SW 1271 (cell line): ENCODE measurements around the gene PBX1.

ENCODE experiments used
- DNase-seq, 2 experiments: peaks; one replicate each; lab custom pipeline; 2025; lab: John Stamatoyannopoulos, UW

Gene PBX1

DNA sequence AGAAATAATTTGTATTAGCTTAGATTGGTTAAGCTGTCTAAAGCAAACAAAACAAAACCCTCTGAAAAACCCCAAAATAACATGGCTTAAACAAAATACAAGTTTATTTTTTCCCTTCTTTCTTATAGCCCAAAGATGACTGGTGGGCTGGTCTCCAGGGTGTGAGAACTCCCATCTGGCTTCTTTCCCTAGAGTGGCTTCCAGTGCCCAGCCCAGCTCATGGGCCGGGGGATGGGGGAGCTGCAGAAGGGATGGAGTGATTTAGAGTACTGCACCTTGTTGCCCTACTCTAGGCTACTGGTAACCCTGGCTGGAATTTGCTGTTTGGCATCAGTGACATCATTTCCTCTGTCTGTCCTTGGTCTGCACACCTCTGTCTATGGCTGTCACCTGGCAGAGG is 223.0 kb downstream of the PBX1 start:
- DNase-seq, result no peak

DNA sequence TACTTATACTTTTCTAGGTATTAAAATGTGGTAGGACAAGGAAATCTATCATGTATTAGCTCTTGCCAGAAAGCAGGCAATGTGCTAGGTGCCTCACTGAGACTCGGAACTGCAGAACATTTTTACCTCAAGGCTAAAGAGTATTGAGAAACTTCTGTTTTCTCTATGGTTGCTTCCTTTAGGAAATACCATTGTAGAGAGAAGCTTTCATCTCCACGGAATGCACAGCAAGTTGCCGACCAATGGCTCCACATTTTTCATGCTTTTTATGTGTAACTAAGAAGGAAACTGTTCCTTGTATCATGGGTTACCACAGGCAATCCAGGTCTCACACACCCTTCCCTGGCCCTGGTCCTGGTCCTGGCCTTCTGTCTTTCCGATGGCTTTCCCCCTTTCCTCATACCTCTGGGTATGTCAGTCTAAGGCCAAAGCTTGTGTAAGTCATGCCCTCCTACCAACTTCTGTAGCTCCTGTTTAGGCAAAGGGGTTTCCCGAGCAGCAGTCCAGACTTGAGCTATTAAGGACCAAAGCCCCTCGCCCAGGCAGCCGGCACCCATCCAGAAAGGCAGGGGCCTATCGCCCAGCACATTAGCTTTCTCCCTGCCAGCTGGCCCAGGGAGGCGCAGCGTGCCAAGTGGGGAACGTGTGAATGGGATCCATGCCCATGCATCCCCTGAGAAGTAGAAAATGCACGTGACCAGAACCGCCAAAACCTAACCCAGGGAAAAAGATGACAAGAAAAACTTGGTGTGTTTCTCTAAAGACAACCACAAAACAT is 225.0 kb downstream of the PBX1 start:
- DNase-seq, result no peak

DNA sequence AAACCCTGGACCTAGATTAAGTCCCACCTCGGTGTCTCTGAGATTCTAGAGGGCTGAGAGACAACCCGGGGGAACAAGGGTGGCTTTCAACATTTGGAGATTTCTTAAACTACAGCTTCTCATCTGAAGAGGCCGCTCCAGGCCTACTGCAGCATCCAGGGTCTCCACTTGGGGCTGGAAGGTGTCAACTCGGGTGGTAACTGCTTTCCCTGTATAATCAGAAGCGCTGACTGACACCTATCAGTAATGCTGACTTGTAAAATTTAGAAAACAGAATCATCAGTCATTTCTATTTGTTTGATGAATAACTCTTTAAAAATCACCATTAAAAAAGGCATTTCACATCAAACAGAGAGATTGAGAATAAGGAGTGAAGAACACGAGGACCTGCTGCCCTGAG is 226.0 kb downstream of the PBX1 start:
- DNase-seq, result no peak

- no peak for DNase-seq
Measured at GRCh38 chr1:164785841-164786534, 227.0 kb downstream of the PBX1 start.

GRCh38 chr1:164786980-164787833 is 228.2 kb downstream of the PBX1 start:
- DNase-seq, result peak; percentile 1 to 32

DNA sequence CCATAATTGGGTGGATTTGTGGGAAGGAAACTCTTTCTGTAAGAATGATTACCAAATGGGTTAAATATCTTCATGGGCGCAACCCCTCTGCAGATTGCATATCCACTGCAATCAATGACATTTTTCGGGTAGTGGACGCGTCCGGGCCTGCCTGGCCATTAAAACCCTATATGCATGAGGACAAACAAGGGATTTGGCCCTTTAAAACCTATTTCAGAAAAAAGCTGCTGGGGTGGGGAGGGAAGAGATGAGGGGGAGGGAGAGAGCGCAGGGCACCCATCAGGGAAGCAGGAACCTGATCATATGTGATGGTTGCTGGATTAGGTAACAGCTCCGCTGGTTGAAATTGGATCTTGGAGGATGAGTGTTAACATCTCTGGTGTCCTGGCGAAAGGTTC is 228.8 kb downstream of the PBX1 start:
- DNase-seq, result no peak

- no peak for DNase-seq
Measured at GRCh38 chr1:164790081-164790480, 231.1 kb downstream of the PBX1 start.

GRCh38 chr1:164792410-164793004 is 233.5 kb downstream of the PBX1 start:
- no peak for DNase-seq

GRCh38 chr1:164794356-164794755 is 235.4 kb downstream of the PBX1 start:
- DNase-seq, result no peak

DNA sequence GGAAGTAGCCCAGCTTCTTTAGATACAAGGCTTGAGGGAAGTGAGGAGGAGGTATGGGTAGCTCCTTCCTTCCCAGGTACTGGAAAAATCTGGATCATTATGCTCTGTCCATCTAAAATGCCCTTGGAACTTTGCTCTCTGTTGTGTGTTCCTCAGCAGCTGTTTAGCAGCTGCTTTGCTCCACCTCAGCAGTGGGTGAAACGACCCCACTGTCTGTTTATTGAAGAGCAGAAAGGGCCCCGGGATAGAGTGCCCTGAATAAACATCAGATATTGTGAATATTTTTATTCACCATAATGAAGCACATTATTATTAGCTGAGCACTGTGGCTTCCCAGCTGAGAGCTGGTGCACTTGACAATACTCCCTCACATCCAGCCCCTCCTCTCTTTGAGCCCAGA is 237.9 kb downstream of the PBX1 start:
- DNase-seq, result no peak

- no peak for DNase-seq
Measured at GRCh38 chr1:164801246-164801731, 242.3 kb downstream of the PBX1 start.

DNA sequence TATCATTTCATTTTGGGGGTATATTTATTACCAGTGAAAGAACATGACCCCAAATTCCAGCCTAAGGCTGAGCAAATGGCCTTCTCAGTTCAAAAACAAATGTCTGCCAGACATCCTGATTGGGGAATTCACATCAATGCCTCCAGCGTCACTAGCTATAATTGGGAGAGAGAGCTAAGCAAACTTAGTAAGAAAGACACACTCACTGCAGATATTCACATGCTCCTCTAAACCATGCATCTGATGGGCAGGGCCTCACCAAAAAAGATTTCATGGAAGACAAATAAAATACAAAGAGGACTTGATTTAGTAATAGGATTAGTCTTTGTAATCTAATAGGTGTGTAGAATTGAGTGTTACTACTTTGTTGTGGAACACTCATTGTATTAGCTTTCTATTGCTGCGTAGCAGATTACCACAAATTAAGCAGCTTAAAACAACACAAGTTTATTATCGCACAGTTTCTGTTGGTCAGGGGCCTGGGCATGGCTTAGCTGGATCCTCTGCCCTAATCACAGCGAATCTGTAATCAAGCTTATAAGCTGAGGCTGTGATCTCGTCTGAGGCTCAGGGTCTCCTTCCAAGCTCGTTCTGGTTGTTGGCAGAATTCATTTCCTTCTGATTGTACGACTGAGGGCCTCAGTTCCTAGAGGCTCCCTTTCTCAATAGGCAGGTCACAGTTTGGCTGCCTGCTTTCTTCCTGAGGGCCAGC is 243.0 kb downstream of the PBX1 start:
- DNase-seq, result no peak

DNA sequence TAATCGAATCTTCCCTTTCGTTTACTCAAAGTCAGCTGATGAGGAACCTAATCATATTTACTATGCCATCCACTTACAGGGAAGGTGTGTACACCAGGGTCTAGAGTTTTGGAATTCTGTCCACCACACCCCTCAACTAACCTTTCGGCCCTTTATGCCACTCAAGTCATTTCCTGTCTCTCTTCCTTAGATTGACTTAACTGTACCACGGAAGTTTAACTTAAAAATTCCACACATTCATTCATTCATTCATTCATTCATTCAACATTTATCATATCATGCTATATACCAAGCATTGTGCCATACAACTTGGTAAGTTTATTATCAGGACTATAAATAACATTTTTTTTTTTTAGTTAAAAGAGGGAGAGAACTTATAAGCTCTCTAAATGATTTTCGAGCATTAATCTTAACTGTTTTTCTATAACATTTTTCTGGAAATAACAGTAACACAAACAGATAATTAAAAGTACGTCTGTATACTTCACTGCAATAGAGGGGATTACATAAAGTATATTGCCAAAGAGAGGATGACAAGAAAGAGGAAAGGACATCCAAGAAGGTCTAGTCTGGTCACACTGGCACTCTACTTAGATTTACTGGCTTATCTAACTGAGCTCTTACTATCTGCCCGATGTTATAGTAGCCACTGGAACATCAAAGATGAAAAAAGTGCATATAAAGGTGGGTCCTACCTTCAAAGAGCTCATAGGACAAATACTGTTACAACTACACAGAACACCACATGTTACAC is 243.7 kb downstream of the PBX1 start:
- no peak for DNase-seq

DNA sequence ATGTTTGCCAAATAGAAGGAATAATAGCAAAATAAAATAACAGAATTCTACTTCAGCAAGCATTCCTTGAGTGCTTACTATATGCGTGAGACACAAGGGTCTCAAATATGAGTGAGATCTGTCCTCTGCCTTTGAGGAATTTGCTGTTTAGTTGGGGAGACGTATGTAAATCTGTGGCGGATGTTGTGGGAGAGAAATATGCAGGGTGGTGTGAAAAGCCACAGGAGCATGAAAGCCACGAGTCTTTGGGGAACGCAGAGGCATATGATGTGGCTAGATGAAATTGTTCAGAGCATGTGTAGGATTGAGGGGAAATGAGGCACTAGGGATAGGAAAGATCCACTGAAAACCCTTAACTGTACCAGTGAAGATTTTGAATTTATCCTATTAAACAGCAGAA is 244.4 kb downstream of the PBX1 start:
- DNase-seq, result no peak

- no peak for DNase-seq
Measured at GRCh38 chr1:164804366-164804765, 245.4 kb downstream of the PBX1 start.

GRCh38 chr1:164805399-164805798 is 246.4 kb downstream of the PBX1 start:
- DNase-seq, result no peak

- no peak for DNase-seq
Measured at GRCh38 chr1:164806531-164806930, 247.5 kb downstream of the PBX1 start.

DNA sequence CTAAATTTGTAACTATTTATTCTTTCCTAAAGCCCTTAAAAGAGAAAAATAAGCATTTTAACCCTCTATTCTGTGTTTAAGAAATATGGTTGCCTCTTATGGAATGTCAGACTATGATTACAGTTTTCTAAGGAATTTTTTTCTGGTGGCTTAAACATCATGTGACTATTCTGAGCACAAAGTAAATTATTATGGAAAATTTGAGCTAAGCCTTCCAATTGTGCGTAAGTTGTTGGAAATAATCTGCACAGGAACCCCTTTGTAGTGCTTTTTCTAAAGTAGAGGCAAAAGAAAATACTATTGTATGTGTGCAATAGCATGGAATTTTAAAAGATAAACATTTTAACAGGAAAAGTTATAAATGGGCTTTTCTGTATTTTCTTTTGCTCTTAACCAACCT is 254.8 kb downstream of the PBX1 start:
- no peak for DNase-seq

GRCh38 chr1:164821648-164822047 is 262.7 kb downstream of the PBX1 start:
- DNase-seq, result no peak

DNA sequence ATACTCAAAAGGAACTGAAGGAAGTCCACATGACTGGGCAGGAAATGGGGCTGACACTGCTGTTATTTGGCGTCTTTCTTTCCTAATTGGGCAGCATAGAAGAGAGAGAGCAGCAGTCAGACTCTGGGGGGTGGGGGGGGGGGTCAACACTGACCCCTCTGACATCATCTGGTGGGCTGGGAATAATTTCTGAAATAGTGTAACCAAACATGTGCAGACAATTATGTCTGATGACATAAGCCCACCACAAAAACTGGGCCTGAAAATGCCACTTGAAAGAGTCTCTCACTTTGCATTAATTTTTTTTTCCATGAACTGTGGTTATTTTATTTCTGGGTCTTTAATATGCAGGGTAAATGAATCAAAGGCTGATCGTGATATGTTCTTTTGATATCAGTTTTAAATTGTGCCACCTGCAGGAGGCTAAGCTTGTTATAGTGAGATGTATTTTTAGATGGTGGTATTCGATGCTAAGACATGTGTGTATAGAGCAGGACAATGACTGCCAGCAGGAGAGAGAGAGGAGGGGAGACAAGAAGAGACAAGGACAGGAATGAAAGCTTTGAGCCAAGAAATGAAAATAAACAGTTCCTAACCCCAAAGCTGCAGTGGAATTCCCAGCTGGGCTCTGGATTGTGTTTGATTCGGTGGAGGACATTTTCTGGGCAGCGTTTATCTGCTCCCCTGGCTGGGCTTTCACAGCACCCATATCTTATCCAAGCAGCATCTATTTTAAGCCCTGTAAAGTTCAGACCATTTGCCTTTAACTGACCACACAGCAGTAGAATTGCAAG is 264.7 kb downstream of the PBX1 start:
- no peak for DNase-seq
